Measurements from ENCODE around the gene PAN3.

PAN3 gene

GRCh38 chr13:28173793-28174192 lies 35.4 kb downstream of the PAN3 start:
- TF ChIP-seq TOX (CRISPR knock-in tag; IDR thresholded peaks at IDR 0.05; ENCODE audit: borderline replicate concordance) (no peak), PPARA (CRISPR knock-in tag; IDR thresholded peaks at IDR 0.05; ENCODE audit: borderline replicate concordance) (no peak)
- no peak for ATAC-seq

DNA sequence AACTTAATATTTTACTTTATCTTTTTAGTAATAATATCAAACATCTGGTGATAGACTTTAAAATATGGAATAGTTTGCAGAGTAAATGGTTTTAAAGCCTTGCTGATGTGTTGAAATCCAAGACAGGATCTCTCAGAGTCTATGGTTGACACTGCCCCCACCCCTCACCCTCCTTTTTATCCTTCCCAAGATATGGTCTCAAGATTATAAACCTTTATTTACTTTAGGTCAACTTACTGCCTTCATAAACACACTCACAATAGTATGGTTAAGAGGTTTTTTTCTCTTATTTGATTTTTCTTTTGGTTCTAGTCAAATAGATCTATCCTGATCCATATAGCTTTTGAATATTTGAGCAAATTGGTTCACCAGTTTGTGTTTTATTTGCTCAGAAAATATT lies 39.0 kb downstream of the PAN3 start:
- TF ChIP-seq PPARA (CRISPR knock-in tag; IDR thresholded peaks at IDR 0.05; ENCODE audit: borderline replicate concordance) (no peak), CSDC2 (CRISPR knock-in tag; IDR thresholded peaks at IDR 0.05) (no peak), ZNF70 (CRISPR knock-in tag; IDR thresholded peaks at IDR 0.05) (no peak), ARNTL (CRISPR knock-in tag; IDR thresholded peaks at IDR 0.05; ENCODE audit: borderline replicate concordance, low read depth) (no peak), CSRNP3 (CRISPR knock-in tag; IDR thresholded peaks at IDR 0.05) (no peak), SNAI2 (CRISPR knock-in tag; IDR thresholded peaks at IDR 0.05) (no peak), ZC3H10 (CRISPR knock-in tag; IDR thresholded peaks at IDR 0.05) (no peak), POU6F1 (CRISPR knock-in tag; IDR thresholded peaks at IDR 0.05; ENCODE audit: borderline replicate concordance, low read depth) (no peak), ZNF565 (CRISPR knock-in tag; conservative IDR thresholded peaks at IDR 0.05; ENCODE audit: low read depth) (no peak), PATZ1 (CRISPR knock-in tag; IDR thresholded peaks at IDR 0.05; ENCODE audit: borderline replicate concordance) (no peak), CREB5 (CRISPR knock-in tag; IDR thresholded peaks at IDR 0.05; ENCODE audit: low read depth) (no peak), ISL1 (CRISPR knock-in tag; IDR thresholded peaks at IDR 0.05) (no peak), ZFP3 (CRISPR knock-in tag; IDR thresholded peaks at IDR 0.05) (no peak), ZNF8 (CRISPR knock-in tag; IDR thresholded peaks at IDR 0.05) (no peak), RARB (CRISPR knock-in tag; IDR thresholded peaks at IDR 0.05) (no peak), BACH2 (CRISPR knock-in tag; IDR thresholded peaks at IDR 0.05; ENCODE audit: borderline replicate concordance) (no peak), ZFP30 (CRISPR knock-in tag; IDR thresholded peaks at IDR 0.05) (no peak)
- no peak for ATAC-seq

GRCh38 chr13:28177877-28178276 lies 39.5 kb downstream of the PAN3 start:
- TF ChIP-seq ZNF565 (CRISPR knock-in tag; conservative IDR thresholded peaks at IDR 0.05; ENCODE audit: low read depth): no peak
- no peak for TF ChIP-seq ZC3H10 (CRISPR knock-in tag; IDR thresholded peaks at IDR 0.05)
- no peak for TF ChIP-seq CSRNP3 (CRISPR knock-in tag; IDR thresholded peaks at IDR 0.05)
- no peak for ATAC-seq

GRCh38 chr13:28179974-28180373 lies 41.6 kb downstream of the PAN3 start:
- ATAC-seq: no peak
- no peak for TF ChIP-seq PATZ1 (CRISPR knock-in tag; IDR thresholded peaks at IDR 0.05; ENCODE audit: borderline replicate concordance)
- no peak for TF ChIP-seq ZFP3 (CRISPR knock-in tag; IDR thresholded peaks at IDR 0.05)
- TF ChIP-seq OSR1 (CRISPR knock-in tag; IDR thresholded peaks at IDR 0.05): no peak
- no peak for TF ChIP-seq BACH2 (CRISPR knock-in tag; IDR thresholded peaks at IDR 0.05; ENCODE audit: borderline replicate concordance)
- TF ChIP-seq ZFP30 (CRISPR knock-in tag; IDR thresholded peaks at IDR 0.05): no peak

All from SK-N-SH treated with all-trans-retinoic acid at 6 μM for 48 hours (cell line).